ENCODE results near the gene NSUN6. TPM values are rescaled to one million over a fixed set of nuclear protein-coding genes. Genes with fewer than 3 reads are reported as not detected.

NSUN6 gene
- total RNA-seq, 4 donors from 2014 or later = 5.0 to 10.4 (median 5.7) TPM

DNA sequence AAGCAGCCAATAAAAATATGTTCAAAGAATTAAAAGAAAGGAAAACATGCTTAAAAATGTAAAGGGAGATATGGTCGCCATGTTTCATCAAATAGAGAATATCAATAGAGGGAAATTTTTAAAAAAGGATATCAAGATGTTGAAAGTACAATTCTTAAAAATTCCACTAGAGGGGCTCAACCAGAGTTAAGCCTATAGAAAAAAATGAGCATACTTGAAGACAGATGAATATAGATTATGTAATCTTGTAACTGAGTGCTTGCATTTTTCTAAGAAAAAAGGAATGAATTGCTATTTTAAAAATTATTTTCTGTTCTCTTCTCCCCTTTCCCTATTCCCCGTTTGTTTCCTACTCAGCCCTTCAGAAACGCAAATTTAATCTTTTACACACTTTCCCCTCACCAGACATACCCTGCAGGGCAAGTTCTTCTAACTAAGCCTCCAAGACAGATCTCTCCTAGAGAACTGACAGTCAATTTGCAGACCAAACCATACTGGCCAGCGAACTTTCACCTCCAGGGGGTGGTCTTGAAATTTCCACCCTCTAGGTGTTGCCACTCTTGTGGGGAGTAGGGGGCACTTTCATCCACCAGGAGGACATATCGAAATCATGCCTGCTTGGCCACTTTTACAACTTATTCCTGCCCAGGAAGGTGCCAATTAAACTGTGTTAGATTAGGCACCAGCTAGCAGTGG, 67.7 kb downstream of the NSUN6 start:
- 71% methylated on average over 5 of the region's 5 CpGs for WGBS
- H3K9me3 ChIP-seq = no peaks in the 10 kb centered on the region
- no peak for TF ChIP-seq POLR2AphosphoS5 (IDR thresholded peaks at IDR 0.05)
- TF ChIP-seq, protein P1, sequence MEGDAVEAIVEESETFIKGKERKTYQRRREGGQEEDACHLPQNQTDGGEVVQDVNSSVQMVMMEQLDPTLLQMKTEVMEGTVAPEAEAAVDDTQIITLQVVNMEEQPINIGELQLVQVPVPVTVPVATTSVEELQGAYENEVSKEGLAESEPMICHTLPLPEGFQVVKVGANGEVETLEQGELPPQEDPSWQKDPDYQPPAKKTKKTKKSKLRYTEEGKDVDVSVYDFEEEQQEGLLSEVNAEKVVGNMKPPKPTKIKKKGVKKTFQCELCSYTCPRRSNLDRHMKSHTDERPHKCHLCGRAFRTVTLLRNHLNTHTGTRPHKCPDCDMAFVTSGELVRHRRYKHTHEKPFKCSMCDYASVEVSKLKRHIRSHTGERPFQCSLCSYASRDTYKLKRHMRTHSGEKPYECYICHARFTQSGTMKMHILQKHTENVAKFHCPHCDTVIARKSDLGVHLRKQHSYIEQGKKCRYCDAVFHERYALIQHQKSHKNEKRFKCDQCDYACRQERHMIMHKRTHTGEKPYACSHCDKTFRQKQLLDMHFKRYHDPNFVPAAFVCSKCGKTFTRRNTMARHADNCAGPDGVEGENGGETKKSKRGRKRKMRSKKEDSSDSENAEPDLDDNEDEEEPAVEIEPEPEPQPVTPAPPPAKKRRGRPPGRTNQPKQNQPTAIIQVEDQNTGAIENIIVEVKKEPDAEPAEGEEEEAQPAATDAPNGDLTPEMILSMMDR (IDR thresholded peaks at IDR 0.05) = peak in 1 of 3 experiments; percentile 18
- no peak overlapping the region for H3K4me3 ChIP-seq
- no peaks in the 10 kb centered on the region for H3K4me1 ChIP-seq
- peaks cover 6 to 58% (median 33%) of the 10 kb centered on the region in 4 donors for H3K36me3 ChIP-seq
- H3K27me3 ChIP-seq = no peaks in the 10 kb centered on the region
- no peak for DNase-seq (ENCODE audit: extremely low spot score)
- no peak overlapping the region for H3K27ac ChIP-seq (replicated peaks in 1 of 4)
- intact Hi-C loops (cut with DNase I) = no loop called here

DNA sequence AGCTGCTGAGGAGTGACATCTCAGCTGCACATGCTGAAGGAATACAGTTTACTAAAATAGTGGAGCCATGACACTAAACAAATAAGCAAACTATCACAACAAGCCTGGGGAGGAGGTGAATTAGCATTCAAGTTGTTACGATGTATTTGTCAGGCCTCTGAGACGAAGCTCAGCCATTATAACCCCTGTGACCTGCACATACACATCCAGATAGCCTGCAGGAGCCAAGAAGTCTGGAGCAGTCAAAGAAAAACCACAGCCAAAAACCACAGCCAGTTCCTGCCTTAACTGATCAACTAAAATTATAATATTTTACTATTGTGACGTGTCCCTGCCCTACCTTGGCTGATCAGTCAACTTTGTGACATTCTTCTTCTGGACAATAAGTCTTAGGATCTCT, 68.6 kb downstream of the NSUN6 start:
- TF ChIP-seq POLR2A (IDR thresholded peaks at IDR 0.05; ENCODE audit: low read depth) (no peak), EP300 (IDR thresholded peaks at IDR 0.05) (no peak), POLR2AphosphoS5 (IDR thresholded peaks at IDR 0.05) (no peak)
- TF ChIP-seq, protein P1 (IDR thresholded peaks at IDR 0.05) = no peak

DNA sequence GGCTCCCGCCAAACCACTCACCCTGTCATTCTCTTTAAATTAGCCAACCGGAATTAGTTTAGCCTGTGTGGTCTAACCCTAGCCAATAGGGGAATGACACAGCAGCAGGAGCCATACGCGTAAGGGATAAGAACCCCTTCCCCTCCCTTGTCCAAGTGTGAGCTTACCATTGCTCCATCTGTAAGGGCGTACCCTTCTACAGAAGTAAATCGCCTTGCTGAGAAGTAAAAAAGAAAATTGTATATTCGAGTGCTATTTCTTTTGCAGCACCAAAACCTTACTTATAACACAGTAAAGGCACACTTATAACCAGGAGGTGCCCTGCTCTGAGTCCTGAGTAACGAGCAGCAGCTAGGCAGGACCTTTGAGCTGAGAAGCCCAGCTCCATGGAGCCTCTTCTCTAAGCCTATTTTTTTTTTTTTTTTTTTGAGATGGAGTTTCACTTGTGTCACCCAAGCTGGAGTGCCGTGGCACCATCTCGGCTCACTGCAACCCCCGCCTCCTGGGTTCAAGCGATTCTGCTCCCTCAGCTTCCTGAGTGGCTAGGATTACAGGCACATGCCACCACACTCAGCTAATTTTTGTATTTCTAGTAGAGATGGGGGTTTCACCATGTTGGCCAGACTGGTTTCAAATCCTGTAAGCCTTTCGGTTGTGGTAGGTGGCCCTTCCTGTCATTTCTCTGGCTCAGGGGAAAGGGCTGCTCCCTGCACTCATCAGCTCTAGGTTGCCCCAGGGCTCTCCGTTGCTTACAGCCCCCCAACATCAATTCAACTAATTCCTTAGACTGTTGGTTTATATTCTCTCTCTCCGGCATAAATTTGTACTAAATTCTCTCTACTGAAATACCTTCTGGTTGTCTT, 73.3 kb downstream of the NSUN6 start:
- WGBS = 89% methylated on average over 15 of the region's 15 CpGs
- Histone ChIP-seq H3K4me3 (no peak overlapping the region), H3K27ac (replicated peaks in 1 of 4) (no peak overlapping the region), H3K4me1 (no peaks in the 10 kb centered on the region), H3K27me3 (no peaks in the 10 kb centered on the region), H3K9me3 (no peaks in the 10 kb centered on the region), H3K36me3 (peaks cover 6 to 47% (median 22%) of the 10 kb centered on the region in 4 donors)
- no peak for DNase-seq (ENCODE audit: extremely low spot score)
- intact Hi-C loops (cut with DNase I) = no loop called here
- TF ChIP-seq, protein P1 (IDR thresholded peaks at IDR 0.05) = no peak
- TF ChIP-seq EP300 (IDR thresholded peaks at IDR 0.05) = no peak
- TF ChIP-seq POLR2AphosphoS5 (IDR thresholded peaks at IDR 0.05) = no peak
- no peak for TF ChIP-seq POLR2A (IDR thresholded peaks at IDR 0.05; ENCODE audit: low read depth)

More for the DNA sequence above, 68.6 kb downstream of the NSUN6 start:
- 72% methylated on average over 3 of the region's 3 CpGs for WGBS
- no peak for DNase-seq (ENCODE audit: extremely low spot score)
- H3K27me3 ChIP-seq = no peaks in the 10 kb centered on the region
- H3K36me3 ChIP-seq = peaks cover 6 to 59% (median 29%) of the 10 kb centered on the region in 4 donors
- H3K27ac ChIP-seq (replicated peaks in 1 of 4) = no peak overlapping the region
- intact Hi-C loops (cut with DNase I) = no loop called here
- H3K4me3 ChIP-seq = no peak overlapping the region
- no peaks in the 10 kb centered on the region for H3K9me3 ChIP-seq
- no peaks in the 10 kb centered on the region for H3K4me1 ChIP-seq

DNA sequence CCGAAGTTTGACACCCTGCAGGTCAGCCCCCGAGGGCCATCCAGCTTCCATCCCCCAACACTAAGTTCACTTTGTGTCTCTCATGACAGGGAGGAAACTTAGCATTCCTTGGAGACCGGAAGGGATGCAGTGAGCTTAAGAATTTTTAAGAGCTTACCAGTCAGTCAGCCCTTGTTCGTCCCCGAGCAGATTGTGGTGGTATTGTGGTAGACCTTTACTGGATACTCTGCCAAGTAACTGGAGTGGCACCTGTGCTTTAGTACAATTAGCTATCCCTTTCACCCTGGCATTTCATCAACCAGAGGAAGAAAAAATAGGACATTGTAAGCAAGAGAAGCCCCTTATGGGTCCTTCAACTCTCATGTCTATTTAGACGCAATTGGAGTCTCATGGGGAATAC, 74.8 kb downstream of the NSUN6 start:
- intact Hi-C loops (cut with DNase I) = no loop called here
- TF ChIP-seq POLR2AphosphoS5 (IDR thresholded peaks at IDR 0.05) (no peak), EP300 (IDR thresholded peaks at IDR 0.05) (no peak), POLR2A (IDR thresholded peaks at IDR 0.05; ENCODE audit: low read depth) (no peak)
- TF ChIP-seq, protein P1 (IDR thresholded peaks at IDR 0.05) = no peak
- no peaks in the 10 kb centered on the region for H3K27me3 ChIP-seq
- H3K27ac ChIP-seq (replicated peaks in 1 of 4) = no peak overlapping the region
- DNase-seq (ENCODE audit: extremely low spot score) = no peak
- peaks cover 6 to 34% (median 19%) of the 10 kb centered on the region in 4 donors for H3K36me3 ChIP-seq
- H3K4me1 ChIP-seq = no peaks in the 10 kb centered on the region
- no peaks in the 10 kb centered on the region for H3K9me3 ChIP-seq
- H3K4me3 ChIP-seq = no peak overlapping the region
- WGBS = over 99% methylated on average over 6 of the region's 6 CpGs
